PFSK-1 (cell line): Measurements from ENCODE around the gene GIMAP5.

Experiments
- FOXP2 ChIP-seq: optimal IDR thresholded peaks from 2 replicates; pipeline ENCODE3; 2011; ENCODE audit warnings: borderline replicate concordance, control low read depth, inconsistent platforms; ENCODE audit not compliant: insufficient read depth; ENCODE audit errors: extremely low read length, extremely low read depth
- POLR2AphosphoS5 ChIP-seq: IDR thresholded peaks from 2 replicates; pipeline ENCODE4 v1.6.1; 2012; ENCODE audit warnings: low read depth, mild to moderate bottlenecking, control low read depth, low read length, moderate library complexity
- SIN3A ChIP-seq: IDR thresholded peaks from 2 replicates; pipeline ENCODE4 v1.6.1; 2012; ENCODE audit warnings: mild to moderate bottlenecking, low read length, moderate library complexity, borderline replicate concordance; ENCODE audit not compliant: insufficient read depth
- TAF1 ChIP-seq: IDR thresholded peaks from 2 replicates; pipeline ENCODE4 v1.6.1; 2012; ENCODE audit warnings: low read length, control low read depth, borderline replicate concordance; ENCODE audit not compliant: insufficient read depth
- TF ChIP-seq, protein P1 (sequence below), 2 experiments: IDR thresholded peaks; 2 replicates each; pipeline versions ENCODE4 v1.6.1 to v1.8.0; 2011 to 2012; ENCODE audit warnings: low read depth in 2 of 2, low read length in 2 of 2, control low read depth in 1 of 2, inconsistent platforms in 1 of 2, mild to moderate bottlenecking in 1 of 2, moderate library complexity in 1 of 2; ENCODE audit not compliant: insufficient read depth in 1 of 2

DNA sequence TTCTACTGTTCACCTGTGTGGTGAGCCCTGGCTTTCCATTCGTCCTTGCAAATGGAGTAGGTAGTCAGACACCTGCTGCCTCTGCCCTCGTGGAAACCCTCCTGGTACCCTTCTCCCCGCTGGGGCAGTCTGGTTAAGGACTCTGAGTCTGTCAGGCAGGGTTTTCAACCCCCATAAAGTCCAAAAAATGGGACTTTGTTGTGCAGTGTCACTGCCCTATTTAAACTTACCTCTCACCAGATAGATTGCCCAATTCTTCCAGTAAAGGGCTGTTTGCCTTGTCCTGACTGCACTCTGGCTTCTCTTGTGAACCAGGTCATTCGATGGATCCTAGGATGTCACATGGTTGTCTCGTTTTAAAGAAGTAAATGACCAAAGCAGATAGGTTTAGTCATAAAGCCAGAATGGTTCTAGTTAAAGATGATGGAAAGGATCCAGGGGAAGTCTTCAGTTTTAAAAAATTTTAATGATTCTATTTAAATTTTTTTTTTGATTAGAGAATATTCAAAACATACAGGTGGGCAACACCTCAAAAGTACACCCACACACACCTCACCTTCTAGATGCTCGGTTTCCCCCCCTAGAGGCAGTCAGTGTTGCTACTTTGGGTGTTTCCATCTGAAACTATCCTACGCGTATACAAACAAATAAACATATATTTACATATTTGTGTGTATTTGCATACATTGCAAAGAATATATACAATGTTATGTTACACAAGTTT is 41.0 kb downstream of the GIMAP5 start:
- TF ChIP-seq POLR2AphosphoS5 = no peak
- no peak for TF ChIP-seq SIN3A
- TF ChIP-seq TAF1 = no peak
- TF ChIP-seq, protein P1, sequence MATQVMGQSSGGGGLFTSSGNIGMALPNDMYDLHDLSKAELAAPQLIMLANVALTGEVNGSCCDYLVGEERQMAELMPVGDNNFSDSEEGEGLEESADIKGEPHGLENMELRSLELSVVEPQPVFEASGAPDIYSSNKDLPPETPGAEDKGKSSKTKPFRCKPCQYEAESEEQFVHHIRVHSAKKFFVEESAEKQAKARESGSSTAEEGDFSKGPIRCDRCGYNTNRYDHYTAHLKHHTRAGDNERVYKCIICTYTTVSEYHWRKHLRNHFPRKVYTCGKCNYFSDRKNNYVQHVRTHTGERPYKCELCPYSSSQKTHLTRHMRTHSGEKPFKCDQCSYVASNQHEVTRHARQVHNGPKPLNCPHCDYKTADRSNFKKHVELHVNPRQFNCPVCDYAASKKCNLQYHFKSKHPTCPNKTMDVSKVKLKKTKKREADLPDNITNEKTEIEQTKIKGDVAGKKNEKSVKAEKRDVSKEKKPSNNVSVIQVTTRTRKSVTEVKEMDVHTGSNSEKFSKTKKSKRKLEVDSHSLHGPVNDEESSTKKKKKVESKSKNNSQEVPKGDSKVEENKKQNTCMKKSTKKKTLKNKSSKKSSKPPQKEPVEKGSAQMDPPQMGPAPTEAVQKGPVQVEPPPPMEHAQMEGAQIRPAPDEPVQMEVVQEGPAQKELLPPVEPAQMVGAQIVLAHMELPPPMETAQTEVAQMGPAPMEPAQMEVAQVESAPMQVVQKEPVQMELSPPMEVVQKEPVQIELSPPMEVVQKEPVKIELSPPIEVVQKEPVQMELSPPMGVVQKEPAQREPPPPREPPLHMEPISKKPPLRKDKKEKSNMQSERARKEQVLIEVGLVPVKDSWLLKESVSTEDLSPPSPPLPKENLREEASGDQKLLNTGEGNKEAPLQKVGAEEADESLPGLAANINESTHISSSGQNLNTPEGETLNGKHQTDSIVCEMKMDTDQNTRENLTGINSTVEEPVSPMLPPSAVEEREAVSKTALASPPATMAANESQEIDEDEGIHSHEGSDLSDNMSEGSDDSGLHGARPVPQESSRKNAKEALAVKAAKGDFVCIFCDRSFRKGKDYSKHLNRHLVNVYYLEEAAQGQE (IDR thresholded peaks at IDR 0.05; ENCODE audit: insufficient read depth in 1 of 2, low read depth in 2 of 2, low read length in 2 of 2) = no peak
- no peak for TF ChIP-seq FOXP2
